NAMALWA (cell line): Measurements from ENCODE around the gene MMP15.
"Not testable (repeated sequence)": the region's sequence is repeated elsewhere in the genome, so short reads cannot be mapped to it uniquely, and the experiment has no call there.

ENCODE experiments used
- DNase-seq: peaks from one replicate; pipeline ENCODE4 v3.0.0-alpha.2; 2015; ENCODE audit warnings: low spot score

Gene MMP15

GRCh38 chr16:57996406-57997175 is 29.0 kb upstream of the MMP15 start:
- DNase-seq: no peak

- DNase-seq: no peak
Observed at GRCh38 chr16:57997176-57997527, 28.4 kb upstream of the MMP15 start.

- DNase-seq: no peak
Observed at GRCh38 chr16:57997528-57998265, 27.9 kb upstream of the MMP15 start.

GRCh38 chr16:57998486-57998885 is 27.1 kb upstream of the MMP15 start:
- no peak for DNase-seq

- DNase-seq: no peak
Observed at GRCh38 chr16:57998992-57999365, 26.6 kb upstream of the MMP15 start.

GRCh38 chr16:57999366-57999970 is 26.1 kb upstream of the MMP15 start:
- peak; percentile 63 for DNase-seq

- DNase-seq: peak; percentile 42
Observed at GRCh38 chr16:57999971-58000705, 25.4 kb upstream of the MMP15 start, which contains the start of gene ZNF319. ZNF319 (minus strand) TSS chr16:58000672; CDS start chr16:57998265, 2,407 bp downstream.

- peak; percentile 95 for DNase-seq
Observed at GRCh38 chr16:58000706-58001676, 24.6 kb upstream of the MMP15 start, which contains the start of gene USB1. USB1 (plus strand) TSS chr16:58001407; CDS start chr16:58001484, 77 bp downstream.

- DNase-seq: no peak
Observed at GRCh38 chr16:58001781-58002415, 23.7 kb upstream of the MMP15 start.

- DNase-seq: no peak
Observed at GRCh38 chr16:58002416-58002800, 23.1 kb upstream of the MMP15 start.

GRCh38 chr16:58002936-58003335 is 22.6 kb upstream of the MMP15 start:
- DNase-seq: no peak

- DNase-seq: not testable (repeated sequence)
Observed at GRCh38 chr16:58004736-58005135, 20.8 kb upstream of the MMP15 start.

- no peak for DNase-seq
Observed at GRCh38 chr16:58009856-58010416, 15.6 kb upstream of the MMP15 start.

GRCh38 chr16:58010886-58011285 is 14.7 kb upstream of the MMP15 start:
- DNase-seq: no peak

GRCh38 chr16:58011652-58012051 is 13.9 kb upstream of the MMP15 start:
- DNase-seq: no peak

- DNase-seq: no peak
Observed at GRCh38 chr16:58012481-58012880, 13.1 kb upstream of the MMP15 start.

GRCh38 chr16:58013201-58013956 is 12.2 kb upstream of the MMP15 start:
- DNase-seq: no peak

GRCh38 chr16:58016840-58017446 is 8.6 kb upstream of the MMP15 start:
- DNase-seq: no peak

GRCh38 chr16:58018803-58019202 is 6.8 kb upstream of the MMP15 start:
- DNase-seq: no peak
